NCI-H2081 (cell line): ENCODE results near the gene PLB1.
"Not testable (repeated sequence)": the region's sequence is repeated elsewhere in the genome, so short reads cannot be mapped to it uniquely, and the experiment has no call there.

Source experiments
- DNase-seq, 2 experiments: peaks; one replicate each; lab custom pipeline; 2025; lab: John Stamatoyannopoulos, UW

Gene PLB1

GRCh38 chr2:28469947-28470535 is 25.8 kb upstream of the PLB1 start:
- no peak for DNase-seq

GRCh38 chr2:28470759-28471158 is 25.1 kb upstream of the PLB1 start:
- no peak for DNase-seq

- no peak for DNase-seq
These were observed 24.6 kb upstream of the PLB1 start for GRCh38 chr2:28471214-28471613.

- no peak for DNase-seq
These were observed 24.1 kb upstream of the PLB1 start for GRCh38 chr2:28471701-28472236.

DNA sequence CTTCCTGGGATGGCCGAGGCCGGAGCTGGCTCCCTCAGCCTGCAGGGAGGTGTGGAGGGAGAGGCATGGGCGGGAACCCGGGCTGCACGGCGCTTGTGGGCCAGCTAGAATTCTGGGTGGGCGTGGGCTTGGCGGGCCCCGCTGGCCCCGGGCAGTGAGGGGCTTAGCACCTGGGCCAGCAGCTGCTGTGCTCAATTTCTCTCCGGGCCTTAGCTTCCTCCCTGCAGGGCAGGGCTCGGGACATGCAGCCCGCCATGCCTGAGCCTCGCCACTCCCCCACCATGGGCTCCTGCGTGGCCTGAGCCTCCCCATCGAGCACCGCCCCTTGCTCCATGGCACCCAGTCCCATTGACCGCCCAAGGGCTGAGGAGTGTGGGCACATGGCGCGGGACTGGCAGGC is 23.2 kb upstream of the PLB1 start:
- DNase-seq: not testable (repeated sequence)

DNA sequence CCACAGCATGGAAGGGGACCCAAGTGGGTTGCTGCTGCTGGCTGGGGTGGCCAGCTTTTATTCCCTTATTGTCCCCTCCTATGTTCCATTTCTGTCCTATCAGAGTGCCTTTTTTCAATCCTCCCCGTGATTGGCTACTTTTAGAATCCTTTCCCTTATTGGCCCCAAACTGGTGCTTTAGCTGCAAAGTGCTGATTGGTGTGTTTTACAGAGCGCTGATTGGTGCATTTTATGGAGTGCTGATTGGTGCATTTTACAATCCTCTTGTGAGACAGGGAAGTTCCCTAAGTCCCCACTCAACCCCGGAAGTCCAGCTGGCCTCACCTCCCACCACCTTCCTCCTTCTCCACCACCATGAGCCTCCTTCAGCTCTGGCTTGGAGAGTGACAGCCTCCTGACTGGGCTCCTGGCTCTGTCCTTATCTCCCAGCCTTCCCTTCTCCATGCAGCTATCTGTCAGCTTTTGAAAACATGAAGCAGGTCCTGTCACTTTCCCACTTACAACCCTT is 20.7 kb upstream of the PLB1 start:
- no peak for DNase-seq

DNA sequence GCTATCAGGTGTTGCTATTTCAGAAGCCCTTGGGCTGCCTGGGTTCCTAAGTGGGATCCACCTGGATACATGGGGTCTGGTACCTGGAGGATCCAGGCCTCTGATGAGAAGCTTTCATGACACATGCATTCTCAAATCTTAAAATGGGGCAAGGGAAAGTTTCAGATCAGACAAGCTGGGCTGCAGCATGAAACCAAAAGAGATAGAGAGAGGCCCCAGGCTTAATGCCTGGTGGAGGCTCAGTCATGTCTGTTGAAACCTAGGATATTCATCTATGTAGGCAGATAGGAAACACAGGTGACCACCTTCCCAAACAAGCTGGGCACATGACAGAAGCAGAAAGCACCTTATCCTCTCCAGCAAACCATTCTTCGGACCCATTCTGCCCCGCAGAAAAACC is 18.8 kb upstream of the PLB1 start:
- DNase-seq: no peak

GRCh38 chr2:28477645-28478044 is 18.2 kb upstream of the PLB1 start:
- DNase-seq: no peak

GRCh38 chr2:28480403-28481049 is 15.3 kb upstream of the PLB1 start:
- DNase-seq: no peak

GRCh38 chr2:28481905-28482304 is 14.0 kb upstream of the PLB1 start:
- DNase-seq: no peak

GRCh38 chr2:28484835-28485234 is 11.0 kb upstream of the PLB1 start:
- DNase-seq: no peak

- no peak for DNase-seq
These were observed 9.3 kb upstream of the PLB1 start for GRCh38 chr2:28486526-28486925.

DNA sequence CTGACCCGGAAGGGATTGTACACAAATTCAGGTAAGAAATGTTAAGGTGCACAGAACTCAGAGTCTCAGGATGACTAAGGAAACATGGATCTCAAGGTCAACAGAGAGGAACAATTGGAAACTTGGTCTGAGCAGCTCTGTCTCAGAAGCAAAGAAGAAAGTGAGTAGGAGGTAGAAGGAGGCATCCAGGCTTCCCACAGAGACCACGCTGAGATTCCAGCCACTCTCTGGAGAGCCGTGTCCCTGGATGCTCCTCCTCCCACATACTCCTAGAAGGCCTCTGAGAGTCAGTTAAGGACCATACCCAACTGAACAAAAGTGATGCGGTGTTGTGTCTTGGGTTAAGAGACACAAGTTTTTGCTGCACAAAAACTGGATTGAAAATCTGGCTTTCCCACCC is 8.6 kb upstream of the PLB1 start:
- no peak for DNase-seq

GRCh38 chr2:28488083-28488830 is 7.6 kb upstream of the PLB1 start:
- no peak for DNase-seq

GRCh38 chr2:28488858-28489575 is 6.8 kb upstream of the PLB1 start:
- no peak for DNase-seq

DNA sequence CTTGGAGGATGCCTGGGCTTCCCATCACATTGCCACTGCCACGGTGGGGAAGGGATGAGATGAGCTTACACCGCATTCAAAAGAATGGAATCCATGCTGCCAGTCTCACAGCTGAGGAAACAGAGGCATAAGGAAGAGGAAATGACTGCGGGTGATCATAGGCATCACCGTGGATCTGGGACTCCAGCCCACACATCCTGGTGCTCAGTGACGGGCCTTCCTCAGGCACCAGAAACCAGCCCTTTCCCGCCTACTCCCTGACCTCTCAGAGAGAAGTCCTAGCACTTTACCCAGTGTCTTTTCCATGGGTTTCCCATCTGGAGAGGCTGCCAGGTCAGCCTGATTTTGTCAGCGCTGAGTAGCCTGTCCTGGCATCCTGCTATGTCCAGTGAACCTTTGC is 5.3 kb upstream of the PLB1 start:
- DNase-seq: no peak

DNA sequence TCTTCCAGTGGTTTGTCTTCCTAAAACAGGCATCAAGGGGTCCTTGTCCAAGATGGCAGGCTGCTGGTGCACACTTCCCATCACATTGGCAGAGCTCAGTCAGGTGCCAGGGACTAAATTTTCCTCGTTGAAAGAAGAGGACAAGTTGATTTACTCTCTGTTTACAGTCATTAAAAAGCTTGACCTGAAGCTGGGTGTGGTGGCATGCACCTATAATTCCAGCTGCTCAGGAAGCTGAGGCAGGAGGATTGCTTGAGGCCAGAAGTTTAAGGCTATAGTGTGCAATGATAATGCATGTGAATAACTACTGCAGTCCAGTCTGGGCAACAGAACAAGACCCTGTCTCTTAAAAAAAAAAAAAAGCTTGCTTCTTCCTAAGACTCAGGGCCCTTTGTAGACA is 3.6 kb upstream of the PLB1 start:
- DNase-seq: no peak

- DNase-seq: no peak
These were observed 2.2 kb upstream of the PLB1 start for GRCh38 chr2:28493636-28494035.

DNA sequence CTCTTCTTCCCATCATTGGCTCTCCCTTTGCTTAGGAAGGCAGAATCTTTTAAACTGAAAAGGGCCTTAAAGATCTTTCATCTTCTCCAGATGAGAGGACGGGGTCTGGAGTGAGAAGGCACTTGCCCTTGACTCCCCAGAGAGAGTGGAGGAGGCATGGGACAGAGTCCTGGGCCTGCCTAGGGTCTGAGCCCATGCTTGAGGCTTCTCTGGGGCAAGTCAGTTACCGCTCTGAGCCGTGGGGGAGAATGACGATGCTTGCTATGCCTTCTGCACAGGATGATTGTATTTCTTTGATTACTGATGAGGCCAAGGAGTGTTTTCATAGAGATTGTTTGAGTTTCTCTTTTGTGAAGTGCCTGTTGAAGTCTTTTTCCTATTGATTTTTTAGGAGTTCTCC is 921 bp downstream of the PLB1 start:
- DNase-seq: no peak

DNA sequence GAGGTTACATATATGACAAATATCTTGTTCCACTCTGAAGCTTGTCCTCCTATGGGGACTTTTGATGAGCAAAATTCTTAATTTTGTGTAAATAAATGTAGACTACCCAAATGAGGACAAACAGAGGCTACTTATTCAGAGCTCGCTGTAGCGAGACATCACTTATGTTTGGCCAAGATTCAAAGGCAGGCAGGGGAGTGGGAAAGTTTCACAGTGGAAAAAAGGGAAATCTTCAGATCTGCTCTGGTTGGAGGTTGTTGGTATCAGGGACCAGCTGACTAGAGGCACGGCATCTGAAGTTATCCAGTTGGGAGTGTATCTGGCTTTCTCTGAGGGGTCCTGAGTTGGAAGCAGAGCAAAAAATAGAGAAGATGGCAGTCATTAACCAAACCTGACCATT is 1.3 kb downstream of the PLB1 start:
- no peak for DNase-seq

DNA sequence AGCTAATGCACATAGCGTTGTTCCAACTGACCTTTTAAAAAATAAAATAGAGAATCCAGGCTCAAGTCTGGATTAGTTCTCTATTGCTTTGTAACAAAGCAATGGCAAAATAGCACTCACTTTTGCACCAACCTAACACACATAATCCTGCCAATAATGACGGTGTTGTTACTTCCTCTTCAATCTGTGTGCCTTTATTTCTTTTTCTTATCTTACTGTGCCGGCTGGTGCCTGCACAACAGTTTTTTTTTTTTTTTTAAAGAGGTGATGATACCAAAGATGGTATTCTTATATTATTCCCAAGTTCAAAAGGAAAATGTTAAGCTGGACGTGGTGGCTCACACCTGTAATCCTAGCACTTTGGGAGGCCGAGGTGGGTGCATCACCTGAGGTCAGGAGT is 3.4 kb downstream of the PLB1 start:
- DNase-seq: no peak

DNA sequence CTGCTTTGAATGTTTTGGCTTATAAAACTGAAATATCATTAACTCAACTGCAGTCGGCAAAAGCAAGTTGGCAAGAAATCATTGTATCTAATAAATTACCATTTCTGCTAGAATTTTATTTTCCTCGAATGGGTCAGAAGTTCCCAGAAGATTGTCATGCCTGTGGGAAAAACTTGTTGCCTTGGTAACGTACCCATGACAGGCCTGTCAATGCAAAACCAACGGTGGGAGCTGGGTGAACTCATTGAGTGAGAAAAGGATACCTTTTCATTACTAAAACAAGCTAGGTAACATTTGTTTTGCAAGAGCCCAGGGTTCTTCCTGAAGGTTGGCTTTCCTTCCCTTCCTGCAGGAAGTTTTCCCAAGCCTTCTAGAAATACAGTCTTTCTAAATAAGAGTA is 9.5 kb downstream of the PLB1 start:
- no peak for DNase-seq
